Suppressor macrophage treated with lipopolysaccharide for 1 hour (primary cell): ENCODE data around the gene SAFB.
A peak's percentile ranks its signal among the peaks of the same experiment; 100 is the strongest.
"Not testable (repeated sequence)": the region's sequence is repeated elsewhere in the genome, so short reads cannot be mapped to it uniquely, and the experiment has no call there.

Experiments
- DNase-seq, 3 donors: peaks; one replicate each; pipeline ENCODE4 v3.0.0-alpha.2; 2020 to 2022

Gene SAFB

DNA sequence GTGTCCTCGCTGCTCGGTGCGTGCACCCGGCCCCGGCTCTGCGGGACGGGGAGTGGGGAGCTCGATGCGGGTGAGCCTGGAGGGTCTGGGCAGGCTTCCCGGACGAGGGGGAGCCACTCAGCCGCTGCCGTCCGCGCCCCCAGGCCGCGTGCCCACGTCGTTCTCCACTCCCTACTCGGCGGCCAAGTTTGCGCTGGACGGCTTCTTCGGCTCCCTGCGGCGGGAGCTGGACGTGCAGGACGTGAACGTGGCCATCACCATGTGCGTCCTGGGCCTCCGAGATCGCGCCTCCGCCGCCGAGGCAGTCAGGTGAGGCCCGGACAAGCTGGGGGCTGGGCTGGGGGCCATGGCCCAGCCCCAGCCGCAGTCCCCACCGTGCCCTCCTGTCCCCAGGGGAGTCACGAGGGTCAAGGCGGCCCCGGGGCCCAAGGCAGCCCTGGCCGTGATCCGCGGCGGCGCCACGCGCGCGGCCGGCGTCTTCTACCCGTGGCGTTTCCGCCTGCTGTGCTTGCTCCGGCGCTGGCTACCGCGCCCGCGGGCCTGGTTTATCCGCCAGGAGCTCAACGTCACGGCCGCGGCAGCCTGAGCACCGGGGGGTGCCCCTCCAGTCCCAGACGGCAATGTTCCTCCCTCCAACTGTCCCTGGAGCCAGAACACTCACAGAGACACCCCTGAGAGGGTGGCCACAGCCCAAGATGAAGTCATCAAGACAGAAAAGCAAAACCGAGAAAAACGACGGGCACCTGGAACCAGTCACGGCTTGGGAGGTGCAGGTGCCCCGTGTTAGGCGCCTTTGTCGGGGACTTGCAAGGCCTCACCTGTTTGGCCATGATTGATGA is 64.7 kb downstream of the SAFB start:
- DNase-seq: no peak

DNA sequence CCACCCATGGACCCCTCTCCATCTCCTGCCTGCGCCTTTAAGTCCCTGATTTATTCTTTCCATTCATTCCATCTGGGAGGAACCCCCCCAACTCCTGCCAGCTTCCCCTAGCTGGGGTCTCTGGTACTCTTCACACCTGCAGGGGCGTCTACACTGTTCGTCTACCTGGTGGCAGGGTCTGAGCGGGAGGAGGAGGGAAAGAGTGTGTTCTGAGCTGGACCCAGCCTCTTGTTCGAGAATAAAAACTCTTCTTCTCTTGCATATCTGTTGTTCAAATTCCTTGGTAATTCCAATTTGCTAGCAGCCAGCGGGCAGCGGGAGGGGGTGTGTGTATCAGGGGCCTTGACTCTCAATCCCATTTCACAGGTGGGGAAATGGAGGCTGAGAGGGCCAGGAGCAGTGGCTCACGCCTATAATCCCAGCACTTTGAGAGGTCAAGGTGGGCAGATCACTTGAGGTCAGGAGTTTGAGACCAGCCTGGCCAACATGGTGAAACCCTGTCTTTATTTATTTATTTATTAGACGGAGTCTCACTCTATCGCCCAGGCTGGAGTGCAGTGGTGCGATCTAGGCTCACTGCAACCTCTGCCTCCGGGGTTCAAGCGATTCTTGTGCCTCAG is 65.5 kb downstream of the SAFB start:
- not testable (repeated sequence) for DNase-seq

DNA sequence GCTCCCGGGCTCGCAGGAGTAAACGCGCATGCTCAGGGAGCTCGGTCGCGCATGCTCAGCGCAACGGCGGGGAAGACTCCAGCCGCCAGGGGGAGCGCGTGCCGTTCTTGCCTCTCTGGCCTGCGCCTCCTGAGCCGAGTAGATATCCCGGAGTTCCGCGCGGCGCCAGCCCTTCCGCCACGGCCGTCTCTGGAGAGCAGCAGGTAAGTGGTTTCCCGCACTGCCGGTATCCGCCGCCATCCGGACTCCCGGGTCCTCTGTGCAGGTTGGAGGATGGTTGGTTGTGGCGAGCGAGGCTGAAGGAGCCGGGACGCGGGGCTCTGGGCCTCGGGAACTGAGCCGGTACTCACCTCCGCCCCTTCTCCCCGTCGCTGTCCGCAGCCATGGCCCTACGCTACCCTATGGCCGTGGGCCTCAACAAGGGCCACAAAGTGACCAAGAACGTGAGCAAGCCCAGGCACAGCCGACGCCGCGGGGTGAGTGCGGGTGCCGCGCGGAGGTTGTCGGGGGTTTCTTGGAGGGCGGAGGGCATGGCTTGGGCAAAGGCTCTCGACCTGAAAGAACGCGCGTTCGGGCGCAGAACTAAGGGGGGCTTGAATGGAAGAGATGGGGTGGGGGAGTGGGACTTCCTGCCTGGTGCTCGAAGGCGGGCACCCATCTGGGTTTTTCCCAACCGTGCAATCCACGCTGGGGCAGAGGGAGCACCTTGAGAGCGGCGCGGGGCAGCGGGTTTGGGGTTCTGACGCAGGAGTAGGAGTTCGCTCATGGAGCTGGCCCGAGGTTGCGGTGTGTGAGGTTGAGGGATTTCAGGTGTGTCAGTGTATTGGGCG is 67.5 kb downstream of the SAFB start, which contains the start of gene RPL36:
RPL36 (plus strand) TSS at position 171 of the 830 bp plus-strand sequence; CDS start at position 384, 213 bp downstream.
- peak; percentile 99 for DNase-seq

DNA sequence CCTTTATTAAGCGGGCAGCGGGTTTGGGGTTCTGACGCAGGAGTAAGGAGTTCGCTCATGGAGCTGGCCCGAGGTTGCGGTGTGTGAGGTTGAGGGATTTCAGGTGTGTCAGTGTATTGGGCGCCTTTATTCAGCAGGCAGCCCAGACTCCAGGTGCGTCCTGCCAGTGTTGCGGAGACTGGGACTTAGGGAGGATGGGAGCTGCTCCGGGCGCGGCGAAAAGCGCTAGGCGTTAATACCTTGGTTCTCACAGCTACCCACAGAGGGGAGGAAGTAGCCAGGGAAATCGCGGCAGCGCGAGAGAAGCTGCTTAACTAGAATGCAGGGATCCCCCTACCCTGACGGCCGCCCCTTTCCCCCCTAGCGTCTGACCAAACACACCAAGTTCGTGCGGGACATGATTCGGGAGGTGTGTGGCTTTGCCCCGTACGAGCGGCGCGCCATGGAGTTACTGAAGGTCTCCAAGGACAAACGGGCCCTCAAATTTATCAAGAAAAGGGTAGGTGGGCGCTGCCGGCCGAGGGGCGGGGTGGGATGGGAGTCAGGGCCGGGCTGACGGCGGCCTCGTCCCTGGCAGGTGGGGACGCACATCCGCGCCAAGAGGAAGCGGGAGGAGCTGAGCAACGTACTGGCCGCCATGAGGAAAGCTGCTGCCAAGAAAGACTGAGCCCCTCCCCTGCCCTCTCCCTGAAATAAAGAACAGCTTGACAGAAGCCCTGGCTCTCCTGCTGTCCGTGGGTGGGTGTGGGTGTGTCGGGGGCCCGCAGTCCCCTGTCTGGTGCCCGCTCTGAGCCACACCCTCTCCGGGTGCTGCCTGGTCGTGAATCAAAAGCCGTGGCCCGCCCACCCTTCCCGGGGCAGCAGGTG is 68.3 kb downstream of the SAFB start:
- peak; percentile 23 to 41 (median 35) for DNase-seq

DNA sequence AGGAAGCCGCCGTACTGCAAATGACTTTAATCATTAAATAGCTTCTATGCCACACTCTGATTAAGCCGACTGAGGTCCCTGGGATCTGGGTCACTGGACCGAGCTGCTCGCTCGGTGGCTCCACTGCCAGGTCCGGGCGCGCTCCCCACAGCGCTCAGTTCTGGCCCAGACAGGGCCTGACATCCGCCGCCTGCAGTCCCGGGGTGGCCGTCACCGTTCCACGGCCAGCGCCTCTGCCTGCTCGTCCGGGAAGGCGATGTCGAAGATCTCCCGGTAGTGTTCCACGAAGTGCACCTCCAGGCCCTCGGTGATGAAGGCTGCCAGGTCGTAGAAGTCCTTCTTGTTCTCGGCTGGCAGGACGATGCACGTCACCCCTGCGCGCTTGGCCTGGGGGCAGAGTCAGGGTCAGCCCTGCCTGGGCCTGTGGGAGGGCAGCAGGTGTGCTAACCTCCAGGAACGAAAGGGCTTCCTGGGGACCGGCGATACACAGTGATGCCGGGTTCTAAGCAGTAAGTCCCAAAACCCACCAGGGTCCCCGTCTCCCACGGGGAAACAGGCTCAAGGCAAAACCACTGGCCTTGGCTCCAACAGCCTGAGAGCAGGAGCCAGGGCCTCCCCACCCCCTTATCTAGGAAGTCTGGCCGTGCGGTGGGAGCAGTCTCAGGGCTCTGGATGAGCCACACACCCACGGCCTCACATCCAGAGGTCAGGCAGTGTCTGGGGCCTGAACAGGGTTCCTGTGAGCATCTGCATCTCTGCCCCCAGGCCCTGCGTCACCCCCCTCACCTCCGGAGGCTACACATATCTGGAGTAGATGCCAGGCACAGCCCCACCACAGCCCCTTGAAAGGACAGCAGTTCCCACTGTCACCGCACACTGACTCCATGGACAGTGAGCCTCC is 69.2 kb downstream of the SAFB start:
- no peak for DNase-seq

DNA sequence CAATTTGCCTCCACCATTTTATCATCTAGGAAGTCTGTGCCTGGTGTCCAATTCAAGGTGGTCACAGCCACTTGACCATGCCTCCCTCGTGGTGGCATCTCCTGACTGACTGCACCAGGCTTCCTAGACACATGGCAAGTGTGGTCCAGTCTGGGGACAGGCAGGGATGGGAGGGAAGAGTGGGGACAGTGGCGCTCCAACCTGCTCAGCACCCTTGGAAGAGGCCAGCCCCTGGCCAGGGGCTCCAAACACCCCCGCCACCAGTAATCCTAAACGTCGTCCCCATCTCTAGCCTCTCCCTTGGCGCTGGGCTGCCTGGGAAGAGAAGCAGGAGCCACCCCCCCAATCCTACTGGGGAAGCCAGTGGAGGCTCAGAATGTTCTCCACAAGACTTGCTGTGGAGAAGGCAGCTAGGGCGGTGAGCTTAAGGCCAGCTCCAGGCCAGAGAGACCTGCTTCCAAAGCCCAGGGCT is 69.9 kb downstream of the SAFB start:
- DNase-seq: no peak

DNA sequence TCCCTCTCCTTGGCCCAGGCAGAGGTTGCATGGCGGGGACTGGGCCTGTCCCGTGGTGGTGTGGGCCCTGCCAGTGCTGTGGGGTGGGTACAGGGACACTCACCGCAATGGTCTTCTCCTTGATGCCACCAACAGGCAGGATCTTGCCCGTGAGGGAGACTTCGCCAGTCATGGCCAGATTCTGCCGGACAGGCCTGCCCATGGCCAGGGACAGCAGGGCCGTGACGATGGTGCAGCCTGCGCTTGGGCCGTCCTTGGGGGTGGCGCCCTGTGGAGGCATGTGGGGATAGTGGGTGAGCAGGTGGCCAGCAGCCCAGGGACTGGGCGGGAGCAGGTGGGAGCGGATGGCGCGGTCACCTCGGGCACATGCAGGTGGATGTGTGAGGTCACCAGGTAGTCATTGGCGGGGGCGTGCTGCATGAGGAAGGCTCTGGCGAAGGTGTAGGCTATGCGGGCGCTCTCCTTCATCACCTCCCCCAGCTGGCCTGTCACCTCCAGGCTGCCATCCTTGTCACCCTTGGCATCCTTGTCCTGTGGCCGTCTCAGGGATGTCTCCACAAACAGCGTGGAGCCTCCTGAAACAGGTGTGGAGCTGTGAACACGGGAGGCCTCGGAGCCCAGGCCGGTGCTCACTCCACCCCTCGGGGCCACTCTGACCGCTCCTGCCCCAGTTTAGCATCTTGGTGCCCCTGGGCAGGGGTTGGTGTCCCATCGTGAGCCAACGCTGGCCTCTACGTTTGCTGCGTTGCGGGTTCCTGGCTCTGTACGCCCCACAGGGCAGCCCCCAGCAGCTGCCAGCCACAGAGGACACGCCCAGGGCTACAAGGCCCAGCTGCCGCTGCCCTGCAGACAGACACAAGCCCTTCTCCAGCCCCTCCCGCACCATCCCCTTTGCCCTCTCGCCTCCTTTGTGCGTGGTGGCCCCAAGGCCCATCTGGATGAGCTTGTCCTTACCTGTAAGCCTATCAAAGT is 70.6 kb downstream of the SAFB start:
- no peak for DNase-seq

DNA sequence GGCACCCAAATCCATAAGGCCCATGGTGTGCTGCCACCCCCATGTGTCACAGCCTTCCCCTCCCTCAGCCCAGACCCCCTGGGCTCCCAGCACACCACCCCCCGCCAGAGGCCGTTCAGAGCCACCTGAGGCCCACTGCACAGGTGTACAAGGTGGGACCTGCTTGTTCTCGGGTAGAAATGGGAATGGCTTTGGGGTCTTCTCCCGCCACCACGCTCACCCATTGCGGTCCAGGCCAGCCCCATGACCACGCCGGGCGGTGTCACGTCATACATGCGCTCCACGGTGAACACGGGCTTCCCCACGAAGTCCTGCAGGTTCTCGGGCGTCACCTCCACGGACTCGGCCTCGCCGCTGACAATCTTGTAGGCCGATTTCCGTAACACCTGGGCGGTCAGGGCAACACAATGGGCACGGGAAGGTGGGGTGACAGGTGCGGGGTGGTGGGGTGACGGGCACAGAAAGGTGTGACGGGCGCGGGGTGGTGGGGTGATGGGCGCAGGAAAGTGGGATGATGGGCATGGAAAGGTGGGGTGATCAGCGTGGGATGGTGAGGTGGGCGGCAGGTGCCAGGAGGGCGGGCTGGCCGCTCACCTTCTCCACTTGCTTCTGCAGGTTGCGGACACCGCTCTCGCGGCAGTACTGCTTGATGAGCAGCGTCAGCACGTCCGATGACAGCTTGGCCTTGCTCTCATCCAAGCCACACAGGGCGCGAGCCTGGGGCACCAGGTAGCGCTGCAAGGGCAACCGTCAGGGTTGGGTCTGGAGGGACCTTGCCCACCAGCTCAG is 71.5 kb downstream of the SAFB start:
- no peak for DNase-seq

DNA sequence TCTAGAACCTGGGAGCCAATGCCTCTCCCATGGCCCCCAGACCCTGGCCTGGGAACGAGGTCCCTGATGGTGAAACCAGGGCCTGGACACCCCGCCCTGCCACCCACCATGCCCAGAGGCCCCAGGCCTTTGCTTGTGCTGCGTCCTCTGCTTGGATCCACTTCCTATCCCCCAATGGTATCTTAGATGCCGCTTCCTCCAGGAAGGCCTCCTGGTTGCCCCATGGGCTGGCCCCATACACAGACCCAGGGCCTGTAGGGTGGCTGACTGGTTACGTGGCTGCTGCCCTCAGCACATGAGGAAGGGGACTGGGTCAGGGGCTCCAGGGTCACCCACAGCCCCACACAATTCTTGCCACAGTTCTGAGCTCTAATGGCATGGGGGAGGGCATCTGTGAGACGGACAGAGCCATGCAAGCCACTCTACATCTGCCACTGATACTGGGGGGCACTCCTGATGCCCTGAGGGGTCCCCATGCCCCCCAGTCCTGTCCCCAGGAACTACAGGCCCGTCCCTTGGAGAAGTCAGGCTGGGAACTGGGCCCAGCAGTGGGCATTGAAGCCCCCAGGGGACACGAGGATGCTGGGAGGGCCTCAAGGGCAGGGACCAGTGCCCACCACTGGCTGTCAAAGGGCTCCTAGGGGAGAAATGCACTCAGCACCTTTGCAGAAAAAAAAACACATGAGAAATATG is 72.2 kb downstream of the SAFB start:
- DNase-seq: no peak

DNA sequence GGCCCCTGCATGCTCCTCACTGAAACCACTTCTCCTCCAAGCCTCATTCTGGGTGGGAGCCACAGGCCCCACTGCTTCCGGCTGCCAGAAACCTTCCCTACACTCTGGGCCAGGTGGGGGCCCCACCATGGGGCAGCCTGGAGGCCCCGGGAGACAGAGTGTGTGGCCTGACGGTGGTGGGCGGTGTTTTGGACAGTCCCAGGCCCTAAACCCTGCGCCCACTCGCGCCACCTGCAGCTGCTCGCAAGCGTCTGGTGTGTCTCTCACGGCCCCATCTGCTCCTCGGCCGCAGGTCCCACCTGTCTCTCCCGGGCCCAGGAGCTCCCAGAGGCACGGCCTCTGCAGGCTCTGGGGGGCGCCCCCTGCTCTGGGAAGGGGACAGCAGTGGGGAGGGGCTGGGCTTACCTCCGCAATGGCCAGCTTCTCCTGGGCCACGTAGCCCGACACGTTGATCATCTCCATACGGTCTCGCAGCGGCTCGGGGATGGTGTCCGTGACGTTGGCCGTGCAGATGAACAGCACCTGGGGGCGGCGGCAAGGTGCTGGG is 72.8 kb downstream of the SAFB start:
- DNase-seq: no peak

DNA sequence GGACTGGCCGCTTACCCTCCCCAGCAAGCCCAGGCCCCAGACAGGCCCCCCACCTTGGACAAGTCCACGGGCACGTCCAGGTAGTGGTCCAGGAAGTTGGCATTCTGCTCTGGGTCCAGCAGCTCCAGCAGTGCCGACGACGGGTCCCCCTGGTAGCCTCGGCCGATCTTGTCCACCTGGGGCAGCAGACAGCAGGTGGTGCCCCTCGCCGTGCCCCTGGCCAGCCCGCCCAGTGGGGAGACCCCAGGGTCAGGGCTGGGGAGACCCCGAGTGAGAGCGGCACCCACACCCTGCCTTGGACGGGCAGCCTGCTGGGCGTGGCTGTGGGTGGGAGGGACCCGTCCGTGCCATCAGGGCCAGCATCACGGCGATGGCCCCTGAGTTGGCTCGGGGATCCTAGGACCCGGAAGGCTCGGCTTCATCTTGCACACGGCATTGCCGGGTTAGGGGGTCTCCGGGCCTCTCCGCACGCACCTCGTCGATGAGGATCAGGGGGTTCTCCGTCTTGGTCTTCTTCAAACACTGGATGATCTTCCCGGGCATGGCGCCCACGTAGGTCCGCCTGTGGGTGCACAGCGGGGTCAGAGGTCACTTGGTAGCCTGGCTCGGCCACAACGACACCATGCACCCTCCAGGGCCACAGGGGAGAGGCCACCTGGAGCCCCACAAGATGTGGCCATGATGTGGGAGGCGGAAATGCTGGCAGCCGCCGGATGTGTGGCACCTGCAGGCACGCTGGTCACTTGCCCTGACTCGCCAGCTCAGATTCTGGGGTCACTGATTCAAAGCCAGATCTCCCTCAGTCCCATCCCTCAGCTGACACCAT is 73.5 kb downstream of the SAFB start:
- no peak for DNase-seq

DNA sequence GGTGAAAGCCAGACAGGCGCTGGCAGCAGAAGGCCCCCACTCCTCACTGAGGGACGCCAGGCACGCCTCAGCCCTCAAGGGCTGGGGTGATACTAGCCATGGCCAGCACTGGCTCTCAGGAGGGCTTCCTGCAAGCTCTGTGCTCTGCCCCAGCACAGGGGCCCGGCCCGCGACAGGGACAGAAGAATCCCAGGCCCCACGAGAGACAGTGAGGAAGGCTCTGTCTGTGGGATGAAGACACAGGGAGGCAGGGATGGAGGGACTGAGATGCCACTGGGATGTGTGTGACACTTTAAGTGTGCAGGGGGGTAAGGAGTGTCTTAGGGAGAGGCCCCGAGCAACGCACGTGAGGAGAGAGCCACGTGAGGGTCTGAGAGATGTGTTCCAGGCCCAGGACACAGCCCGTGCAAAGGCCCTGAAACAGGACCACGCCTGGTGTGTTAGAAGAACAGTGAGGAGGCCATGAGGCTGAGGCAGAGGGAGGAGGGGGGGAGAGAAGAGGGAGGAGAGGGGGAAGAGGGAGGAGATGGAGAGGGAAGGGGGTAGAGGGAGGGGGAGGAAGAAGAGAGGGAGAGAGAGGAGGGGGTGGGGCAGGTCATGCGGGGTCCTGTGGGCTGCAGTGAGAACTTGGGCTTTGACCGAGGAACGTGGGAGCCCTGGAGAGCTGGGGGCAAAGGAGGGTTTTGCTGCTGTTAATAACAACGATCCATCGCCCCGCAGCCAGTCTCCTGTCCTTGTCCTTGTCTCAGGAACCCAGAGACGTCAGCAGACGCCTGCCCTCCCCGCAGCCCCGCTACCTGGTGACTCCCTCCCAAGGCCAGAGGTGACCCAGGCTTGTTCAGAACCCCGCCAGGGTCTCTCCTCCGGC is 74.4 kb downstream of the SAFB start:
- no peak for DNase-seq

DNA sequence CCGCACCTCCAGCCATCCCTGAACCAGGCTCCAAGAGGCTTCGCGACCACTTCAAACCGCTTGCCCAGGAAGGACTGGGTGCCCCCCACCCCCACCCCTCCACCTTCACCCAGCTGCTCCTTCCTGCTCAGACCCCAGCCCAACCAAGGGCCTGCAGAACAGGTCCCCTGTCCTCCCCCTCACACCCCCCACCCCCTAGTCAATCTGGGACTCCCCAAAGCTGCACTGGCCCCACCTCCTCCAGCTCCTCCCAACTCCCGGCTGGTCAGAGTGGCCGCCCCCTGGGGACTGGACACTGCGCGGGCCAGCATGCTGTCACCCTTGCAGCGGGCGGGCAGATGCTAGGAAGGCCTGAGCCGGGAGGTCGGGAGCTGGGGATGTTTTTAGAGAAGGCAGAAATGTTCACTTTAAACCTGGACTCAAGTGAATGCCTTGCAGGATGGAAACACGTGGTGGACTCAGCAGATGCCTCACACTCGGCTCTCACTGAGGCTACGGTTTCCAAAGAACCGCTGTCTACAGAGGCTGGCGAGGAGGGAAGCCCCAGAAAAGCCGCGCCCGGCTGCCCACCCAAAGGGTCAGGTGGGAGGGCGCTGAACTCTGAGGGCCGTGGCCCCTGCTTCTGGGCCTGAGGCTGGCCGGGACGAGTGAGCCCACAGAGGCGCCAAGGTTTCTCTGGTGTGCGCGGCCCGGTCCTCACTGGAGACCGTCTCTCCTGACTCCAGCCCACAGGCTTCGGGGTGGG is 75.2 kb downstream of the SAFB start:
- DNase-seq: no peak

DNA sequence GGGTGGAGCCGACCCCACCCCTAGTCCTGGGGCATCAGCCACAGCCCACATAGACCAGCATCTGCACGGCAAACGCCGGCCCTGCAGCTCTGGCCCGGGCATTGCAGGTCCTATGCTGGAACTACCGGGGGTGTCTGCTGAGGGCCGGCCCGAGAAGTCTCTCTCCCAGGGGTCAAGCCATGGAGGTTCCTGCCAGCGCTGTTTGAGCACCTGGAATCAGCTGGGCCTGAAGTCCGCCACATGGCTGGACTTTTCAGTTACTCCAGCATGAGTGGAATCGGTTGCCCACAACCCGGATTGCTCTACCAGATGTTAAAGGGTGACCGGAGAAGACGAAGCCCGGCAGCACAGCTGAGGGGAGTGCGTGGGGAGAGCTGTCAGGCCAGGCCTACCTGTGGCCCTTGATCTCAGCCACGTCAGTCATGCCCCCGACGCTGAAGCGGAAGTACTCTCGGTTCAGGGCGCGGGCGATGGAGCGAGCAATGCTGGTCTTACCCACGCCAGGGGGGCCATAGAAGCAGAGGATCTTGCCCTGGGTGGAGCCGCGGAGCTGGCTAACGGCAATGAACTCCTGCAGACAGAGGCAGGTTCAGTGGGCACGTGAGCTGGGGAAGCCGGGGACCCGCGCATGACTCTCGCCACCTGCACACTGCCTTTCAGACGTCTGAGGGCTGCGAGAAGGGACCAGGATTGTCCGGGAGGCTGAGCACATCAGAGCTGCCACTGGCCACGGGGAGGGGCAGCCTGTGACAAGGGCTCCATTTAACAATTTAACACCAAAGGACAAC is 75.9 kb downstream of the SAFB start:
- DNase-seq: no peak
